Keratinocyte (primary cell): ENCODE measurements around the gene BABAM2. TPM values are rescaled to one million over a fixed set of nuclear protein-coding genes. Genes with fewer than 3 reads are reported as not detected.
A peak's percentile ranks its signal among the peaks of the same experiment; 100 is the strongest.

Experiments used
- DNase-seq: peaks from one replicate; pipeline ENCODE4 v3.0.0-alpha.2; 2011; ENCODE audit warnings: low read depth, missing footprints, low spot score
- FAIRE-seq: peaks from 2 replicates; lab custom pipeline; 2011; peaks lifted over from hg19 to GRCh38; lab: Jason Lieb, UNC
- H2AFZ ChIP-seq: 2 replicates; pipeline ENCODE4 v1.6.0; 2012; ENCODE audit warnings: low read length, control low read depth, inconsistent platforms; ENCODE audit not compliant: control insufficient read depth
- H3K27ac ChIP-seq: 2 replicates; pipeline ENCODE4 v1.5.1; 2011; ENCODE audit warnings: low read length; ENCODE audit not compliant: control insufficient read depth, insufficient read depth
- H3K27me3 ChIP-seq: 3 replicates; pipeline ENCODE4 v1.6.0; 2011; ENCODE audit warnings: low read length; ENCODE audit not compliant: control insufficient read depth, insufficient read depth; ENCODE audit errors: extremely low read depth
- H3K36me3 ChIP-seq, 2 experiments: 2 replicates in 1 of 2; 3 replicates in 1 of 2; pipeline ENCODE4 v1.5.1; 2011; ENCODE audit warnings: low read length in 2 of 2, mild to moderate bottlenecking in 1 of 2; ENCODE audit not compliant: control insufficient read depth in 2 of 2, insufficient read depth in 2 of 2; ENCODE audit errors: extremely low read depth in 1 of 2
- H3K4me1 ChIP-seq: 3 replicates; pipeline ENCODE4 v1.5.1; 2011; ENCODE audit warnings: low read length; ENCODE audit not compliant: control insufficient read depth, insufficient read depth; ENCODE audit errors: extremely low read depth
- H3K4me2 ChIP-seq: 3 replicates; pipeline ENCODE4 v1.6.0; 2011; ENCODE audit warnings: low read depth, low read length; ENCODE audit not compliant: control insufficient read depth, insufficient read depth; ENCODE audit errors: extremely low read depth
- H3K4me3 ChIP-seq, 3 experiments: fragments of 200-600 bp in 1 of 3; sonication (generic) in 1 of 3; 2 replicates in 2 of 3; 3 replicates in 1 of 3; pipeline ENCODE4 v1.5.1; 2011 to 2016; ENCODE audit warnings: low read length in 3 of 3, mild to moderate bottlenecking in 3 of 3, control low read depth in 2 of 3, inconsistent platforms in 1 of 3, low read depth in 1 of 3, mixed read lengths in 1 of 3, mixed run types in 1 of 3, moderate library complexity in 1 of 3; ENCODE audit not compliant: control insufficient read depth in 2 of 3, insufficient read depth in 2 of 3; ENCODE audit errors: extremely low read depth in 1 of 3
- H3K79me2 ChIP-seq: 2 replicates; pipeline ENCODE4 v1.6.0; 2012; ENCODE audit warnings: low read length; ENCODE audit not compliant: control insufficient read depth, insufficient read depth
- H3K9ac ChIP-seq: 3 replicates; pipeline ENCODE4 v1.6.0; 2011; ENCODE audit warnings: low read length; ENCODE audit not compliant: control insufficient read depth, insufficient read depth; ENCODE audit errors: extremely low read depth
- H3K9me1 ChIP-seq: 3 replicates; pipeline ENCODE4 v1.6.0; 2011; ENCODE audit warnings: low read length; ENCODE audit not compliant: control insufficient read depth, insufficient read depth; ENCODE audit errors: extremely low read depth
- H3K9me3 ChIP-seq: 2 replicates; pipeline ENCODE4 v1.5.1; 2012; ENCODE audit warnings: low read depth, low read length; ENCODE audit not compliant: control insufficient read depth
- H4K20me1 ChIP-seq: 3 replicates; pipeline ENCODE4 v1.6.0; 2011; ENCODE audit warnings: low read length; ENCODE audit not compliant: control insufficient read depth, insufficient read depth; ENCODE audit errors: extremely low read depth
- CTCF ChIP-seq, 3 experiments: IDR thresholded peaks in 1 of 3; conservative IDR thresholded peaks in 1 of 3; optimal IDR thresholded peaks in 1 of 3; 2 replicates in 2 of 3; 3 replicates in 1 of 3; pipeline versions ENCODE3 to v1.5.1; 2011; ENCODE audit warnings: low read length in 3 of 3, mild to moderate bottlenecking in 3 of 3, moderate library complexity in 2 of 3, control low read depth in 1 of 3, inconsistent platforms in 1 of 3; ENCODE audit not compliant: insufficient read depth in 2 of 3; ENCODE audit errors: extremely low read depth in 1 of 3
- EZH2 ChIP-seq: IDR thresholded peaks from one replicate; pipeline ENCODE4 v1.6.1; 2012; ENCODE audit warnings: inconsistent platforms, mild to moderate bottlenecking, low read length, moderate library complexity
- dilution Hi-C: fragments of 300-500 bp; cut with MboI; formaldehyde crosslinking; loops from one replicate; pipeline ENCODE4 v1.7.0; 2020; ENCODE audit warnings: low sequenced_read_pairs; ENCODE audit not compliant: extremely low pct_ligation_motif_present
- polyA plus RNA-seq, 5 experiments: library from polyadenylated mRNA; depleted of rRNA in 3 of 5; stranded (reverse) in 3 of 5; stranded (forward) in 1 of 5; unstranded in 1 of 5; fragments of >200 nt; gene quantifications; 1 replicate in 1 of 5; 2 replicates in 3 of 5; 3 replicates in 1 of 5; pipeline versions ENCODE4 v1.2.1 to v1.2.3, GENCODE V29; 2011 to 2012; ENCODE audit warnings: missing spikeins in 2 of 5, low read depth in 1 of 5, low replicate concordance in 1 of 5

The BABAM2 gene
- polyA plus RNA-seq, 1 donor (not counting 4 experiments of a cell fraction or from before 2014, with no cell fraction given): 29.8 TPM

DNA sequence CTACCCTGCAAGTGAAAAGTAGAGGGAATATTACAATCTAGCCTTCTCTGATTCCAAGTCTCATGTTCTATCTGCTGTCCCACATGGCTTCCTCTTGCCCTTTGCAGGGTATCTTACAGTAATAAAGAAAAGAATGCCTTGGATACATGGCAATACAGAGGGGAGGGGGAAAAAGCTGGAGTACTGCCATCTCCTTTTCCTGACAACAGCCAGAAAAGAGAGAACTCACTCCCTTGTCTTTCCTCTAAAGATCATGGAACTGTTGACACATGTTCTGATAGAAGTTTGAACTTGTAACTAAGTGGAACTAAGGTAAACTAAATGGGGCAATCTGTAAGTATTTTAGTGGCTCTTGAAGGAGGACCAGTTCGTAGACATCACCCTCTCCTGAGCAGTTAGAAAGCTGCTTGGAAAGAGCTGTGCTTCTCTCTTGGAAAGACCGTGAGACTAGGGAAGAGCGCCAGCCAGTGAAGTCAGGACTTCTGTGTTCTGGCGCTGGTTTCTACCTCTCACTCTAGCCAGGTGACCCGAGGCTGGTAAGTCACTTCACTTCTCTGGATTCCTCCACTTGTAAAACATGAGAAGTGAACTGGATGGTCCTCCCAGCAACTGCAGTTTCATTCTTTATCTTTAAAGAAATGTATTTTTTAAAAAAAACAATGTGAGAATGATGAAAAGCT, 259.8 kb downstream of the BABAM2 start:
- dilution Hi-C loops: no loop called here
- Histone ChIP-seq H3K36me3 (no peaks in the 10 kb centered on the region), H3K4me3 (no peak overlapping the region), H3K27ac (no peak overlapping the region), H3K4me1 (peaks cover 18% of the 10 kb centered on the region), H3K79me2 (no peaks in the 10 kb centered on the region), H3K4me2 (peak overlapping the region; percentile 22), H2AFZ (no peak overlapping the region), H3K9me3 (no peaks in the 10 kb centered on the region), H3K9me1 (no peaks in the 10 kb centered on the region), H3K27me3 (no peaks in the 10 kb centered on the region), H3K9ac (no peak overlapping the region), H4K20me1 (no peaks in the 10 kb centered on the region)
- FAIRE-seq: peak; percentile 69
- DNase-seq: no peak
- no peak for TF ChIP-seq EZH2
- TF ChIP-seq CTCF (optimal IDR thresholded peaks at IDR 0.05 in 1 of 3, IDR thresholded peaks at IDR 0.05 in 1 of 3, conservative IDR thresholded peaks at IDR 0.05 in 1 of 3; ENCODE audit: extremely low read depth in 1 of 3, insufficient read depth in 2 of 3, low read length in 3 of 3): no peak

- TF ChIP-seq CTCF (optimal IDR thresholded peaks at IDR 0.05 in 1 of 3, IDR thresholded peaks at IDR 0.05 in 1 of 3, conservative IDR thresholded peaks at IDR 0.05 in 1 of 3; ENCODE audit: extremely low read depth in 1 of 3, insufficient read depth in 2 of 3, low read length in 3 of 3) (no peak), EZH2 (no peak)
- H3K4me2 ChIP-seq: no peak overlapping the region
- no peaks in the 10 kb centered on the region for H3K27me3 ChIP-seq
- no peak overlapping the region for H3K4me3 ChIP-seq
- DNase-seq (no peak), FAIRE-seq (no peak)
- H3K9me1 ChIP-seq: no peaks in the 10 kb centered on the region
- H3K79me2 ChIP-seq: no peaks in the 10 kb centered on the region
- H2AFZ ChIP-seq: no peak overlapping the region
- H3K36me3 ChIP-seq: peaks cover 0 to 3% of the 10 kb centered on the region in 2 experiments
- H3K4me1 ChIP-seq: peaks cover 18% of the 10 kb centered on the region
- dilution Hi-C loops: no loop called here
- H3K9me3 ChIP-seq: no peaks in the 10 kb centered on the region
- no peaks in the 10 kb centered on the region for H4K20me1 ChIP-seq
- H3K27ac ChIP-seq: no peak overlapping the region
- no peak overlapping the region for H3K9ac ChIP-seq
Measured at GRCh38 chr2:28150994-28151393, 260.5 kb downstream of the BABAM2 start.
